ENCODE data around the gene RNGTT. TPM values are rescaled to one million over a fixed set of nuclear protein-coding genes. Genes with fewer than 3 reads are reported as not detected.

Gene RNGTT
- total and polyA plus RNA-seq, 10 of the 15 experiments (the other 5 are each of a cell fraction or from before 2014, with no cell fraction given), result 7.7 to 30.4 (median 22.2) TPM

GRCh38 chr6:88725111-88725975 is 238.1 kb downstream of the RNGTT start:
- ATAC-seq, result peak; percentile 42
- TF ChIP-seq RELB (IDR thresholded peaks at IDR 0.05; ENCODE audit: low read depth) (peak; percentile 48; the same call in 1 of the 2 replicates), CBX3 (IDR thresholded peaks at IDR 0.05; ENCODE audit: borderline replicate concordance, low read depth) (no peak), MEF2A (IDR thresholded peaks at IDR 0.05; ENCODE audit: insufficient read depth, low read depth, low read length) (0 out of 2 replicates have a peak, but pooled peaks have one; percentile 17), NFIC (IDR thresholded peaks at IDR 0.05; ENCODE audit: low read depth, low read length) (peak; percentile 76), ZNF207 (IDR thresholded peaks at IDR 0.05; ENCODE audit: borderline replicate concordance) (no peak), SP1 (IDR thresholded peaks at IDR 0.05; ENCODE audit: low read depth, low read length) (no peak), IKZF2 (IDR thresholded peaks at IDR 0.05) (peak; percentile 40 to 51; a peak in 2 of 4 replicates), EGR1 (IDR thresholded peaks at IDR 0.05; ENCODE audit: borderline replicate concordance in 1 of 2, low read depth in 2 of 2, low read length in 2 of 2) (peak in 1 of 2 experiments; percentile 40; a peak in 1 of 3 replicates), RAD21 (IDR thresholded peaks at IDR 0.05; ENCODE audit: insufficient read depth, low read depth, low read length) (0 out of 2 replicates have a peak, but pooled peaks have one; percentile 6), TCF3 (IDR thresholded peaks at IDR 0.05; ENCODE audit: borderline replicate concordance, insufficient read depth, low read depth, low read length) (no peak), RUNX3 (IDR thresholded peaks at IDR 0.05; ENCODE audit: low read length) (peak; percentile 56), ETV6 (conservative IDR thresholded peaks at IDR 0.05 in 1 of 2, IDR thresholded peaks at IDR 0.05 in 1 of 2; ENCODE audit: borderline replicate concordance in 1 of 2, low read depth in 1 of 2) (peak in 1 of 2 experiments; percentile 36; a peak in 1 of 4 replicates), EED (IDR thresholded peaks at IDR 0.05; ENCODE audit: low read depth) (peak; percentile 43; the same call in 1 of the 2 replicates), MEF2B (IDR thresholded peaks at IDR 0.05; ENCODE audit: partially characterized antibody, poor library complexity, severe bottlenecking) (peak; percentile 45), PAX8 (IDR thresholded peaks at IDR 0.05) (no peak)
- H3K9me3 ChIP-seq (replicated peaks; ENCODE audit: control insufficient read depth, insufficient read depth, low read length), result peaks cover 7% of the 10 kb centered on the region
- POLR2A ChIA-PET, result no interaction called here
- H3K4me1 ChIP-seq (ENCODE audit: control insufficient read depth, insufficient read depth, low read length), result no peaks in the 10 kb centered on the region; the same call in 1 of the 2 replicates
- WGBS (ENCODE audit: insufficient coverage, insufficient replicate concordance, low lambda C conversion rate, missing lambda C conversion rate), result 74% methylated on average over 13 of the region's 13 CpGs
- H3K9ac ChIP-seq (ENCODE audit: control insufficient read depth, insufficient read depth, low read length), result no peak overlapping the region
- H3K4me2 ChIP-seq (ENCODE audit: control insufficient read depth, insufficient read depth), result no peak overlapping the region
- peak; percentile 26 for DNase-seq (ENCODE audit: low read depth, low spot score)
- H3K79me2 ChIP-seq (ENCODE audit: control insufficient read depth, insufficient read depth, low read length), result no peaks in the 10 kb centered on the region
- H3K27me3 ChIP-seq (replicated peaks in 1 of 2; ENCODE audit: control insufficient read depth in 2 of 2, insufficient read depth in 2 of 2, low read length in 1 of 2), result no peaks in the 10 kb centered on the region
- no peak for FAIRE-seq
- CTCF ChIA-PET, result interaction anchor here (1.0 kb wide), 1 partner anchor 84 kb away, joined by 3 read pairs; no protein-coding TSS in a partner anchor
- H3K27ac ChIP-seq (ENCODE audit: control insufficient read depth, insufficient read depth), result peak overlapping the region; percentile 30; the same call in 1 of the 2 replicates
- H3K4me3 ChIP-seq, result no peak overlapping the region
- in situ Hi-C loops (cut with MboI) (no loop called here), intact Hi-C loops (cut with micrococcal nuclease; ENCODE audit: unreplicated experiment) (no loop called here)
- BruUV-seq (replicated peaks), result no TSS peak
- no peak overlapping the region for H2AFZ ChIP-seq (ENCODE audit: control insufficient read depth, low read depth, low read length)
- peaks cover 1 to 3% of the 10 kb centered on the region in 2 experiments; a peak in 3 of 4 replicates for H3K36me3 ChIP-seq (ENCODE audit: control insufficient read depth in 2 of 2, insufficient read depth in 2 of 2, low read length in 1 of 2)
- H4K20me1 ChIP-seq (ENCODE audit: control insufficient read depth, insufficient read depth), result no peaks in the 10 kb centered on the region
- SMC1A ChIA-PET (ENCODE audit: uncharacterized antibody, unreplicated experiment), result interaction anchor here (0.6 to 1.5 kb wide), 3 partner anchors 26 to 1604 kb away, joined by 3 to 5 read pairs (median 3); no protein-coding TSS in a partner anchor
- RAD21 ChIA-PET (ENCODE audit: unreplicated experiment), result no interaction called here
